SK-N-SH treated with all-trans-retinoic acid at 6 μM for 48 hours (cell line): Measurements from ENCODE around the gene C16orf46.

Source experiments
- ATAC-seq: fragments of 200-7000 bp; cut with Tn5 transposase; 3 replicates; pipeline ENCODE4 v1.9.1; 2020; ENCODE audit warnings: mild to moderate bottlenecking, moderate library complexity
- ARNTL ChIP-seq: fragments of 450-650 bp; formaldehyde crosslinking; IDR thresholded peaks from 2 replicates; pipeline ENCODE4 v1.5.0; 2020; ENCODE audit warnings: low read depth, mild to moderate bottlenecking, moderate library complexity, borderline replicate concordance
- BACH2 ChIP-seq: fragments of 250-450 bp; sonication (Bioruptor Pico); IDR thresholded peaks from 2 replicates; pipeline ENCODE4 v1.9.0; 2021; ENCODE audit warnings: mild to moderate bottlenecking, borderline replicate concordance
- CSDC2 ChIP-seq: fragments of 250-450 bp; sonication (Bioruptor Pico); IDR thresholded peaks from 2 replicates; pipeline ENCODE4 v1.5.0; 2020; ENCODE audit warnings: mild to moderate bottlenecking, moderate library complexity
- ESRRG ChIP-seq: fragments of 250-450 bp; sonication (Bioruptor Pico); IDR thresholded peaks from 2 replicates; pipeline ENCODE4 v1.6.1; 2021; ENCODE audit warnings: mild to moderate bottlenecking
- GLIS3 ChIP-seq: fragments of 250-450 bp; sonication (Bioruptor Pico); IDR thresholded peaks from 2 replicates; pipeline ENCODE4 v1.5.0; 2020; ENCODE audit warnings: mild to moderate bottlenecking, moderate library complexity
- ISL1 ChIP-seq: fragments of 250-450 bp; sonication (Bioruptor Pico); IDR thresholded peaks from 2 replicates; pipeline ENCODE4 v2.1.2; 2022; ENCODE audit warnings: mild to moderate bottlenecking, moderate library complexity
- OSR1 ChIP-seq: fragments of 250-450 bp; sonication (Bioruptor Pico); IDR thresholded peaks from 2 replicates; pipeline ENCODE4 v1.8.0; 2022; ENCODE audit warnings: moderate library complexity, mild to moderate bottlenecking, inconsistent platforms
- PPARA ChIP-seq: fragments of 250-450 bp; sonication (Bioruptor Pico); IDR thresholded peaks from 2 replicates; pipeline ENCODE4 v1.5.0; 2020; ENCODE audit warnings: mild to moderate bottlenecking, borderline replicate concordance
- RARB ChIP-seq: fragments of 250-450 bp; sonication (Bioruptor Pico); IDR thresholded peaks from 2 replicates; pipeline ENCODE4 v1.8.0; 2021; ENCODE audit warnings: mild to moderate bottlenecking, moderate library complexity
- SNAI2 ChIP-seq: fragments of 250-450 bp; sonication (Bioruptor Pico); IDR thresholded peaks from 2 replicates; pipeline ENCODE4 v1.5.0; 2020; ENCODE audit warnings: mild to moderate bottlenecking, moderate library complexity
- TCF4 ChIP-seq: fragments of 250-450 bp; sonication (Bioruptor Pico); IDR thresholded peaks from 2 replicates; pipeline ENCODE4 v1.8.0; 2021; ENCODE audit warnings: mild to moderate bottlenecking, moderate library complexity, borderline replicate concordance
- ZC3H10 ChIP-seq: fragments of 250-450 bp; sonication (Bioruptor Pico); IDR thresholded peaks from 2 replicates; pipeline ENCODE4 v1.5.1; 2021; ENCODE audit warnings: mild to moderate bottlenecking, moderate library complexity
- ZFP3 ChIP-seq: fragments of 250-450 bp; sonication (Bioruptor Pico); IDR thresholded peaks from 2 replicates; pipeline ENCODE4 v1.5.0; 2020; ENCODE audit warnings: mild to moderate bottlenecking, moderate library complexity
- ZFP30 ChIP-seq: fragments of 450-650 bp; formaldehyde crosslinking; IDR thresholded peaks from 2 replicates; pipeline ENCODE4 v1.5.0; 2022; ENCODE audit warnings: mild to moderate bottlenecking, moderate library complexity
- ZNF8 ChIP-seq: fragments of 450-650 bp; formaldehyde crosslinking; IDR thresholded peaks from 2 replicates; pipeline ENCODE4 v1.5.0; 2020; ENCODE audit warnings: mild to moderate bottlenecking, moderate library complexity
- TF ChIP-seq, protein P1 (sequence below): fragments of 250-450 bp; sonication (Bioruptor Pico); IDR thresholded peaks from 2 replicates; pipeline ENCODE4 v1.5.1; 2021; ENCODE audit warnings: mild to moderate bottlenecking, moderate library complexity
- TF ChIP-seq, protein P2 (sequence below): fragments of 250-450 bp; sonication (Bioruptor Pico); IDR thresholded peaks from 2 replicates; pipeline ENCODE4 v1.8.0; 2021; ENCODE audit warnings: low read depth, mild to moderate bottlenecking, moderate library complexity, borderline replicate concordance
- TF ChIP-seq, protein P3 (sequence below): fragments of 250-450 bp; sonication (Bioruptor Pico); IDR thresholded peaks from 2 replicates; pipeline ENCODE4 v1.8.0; 2020; ENCODE audit warnings: mild to moderate bottlenecking, moderate library complexity, borderline replicate concordance

The C16orf46 gene

DNA sequence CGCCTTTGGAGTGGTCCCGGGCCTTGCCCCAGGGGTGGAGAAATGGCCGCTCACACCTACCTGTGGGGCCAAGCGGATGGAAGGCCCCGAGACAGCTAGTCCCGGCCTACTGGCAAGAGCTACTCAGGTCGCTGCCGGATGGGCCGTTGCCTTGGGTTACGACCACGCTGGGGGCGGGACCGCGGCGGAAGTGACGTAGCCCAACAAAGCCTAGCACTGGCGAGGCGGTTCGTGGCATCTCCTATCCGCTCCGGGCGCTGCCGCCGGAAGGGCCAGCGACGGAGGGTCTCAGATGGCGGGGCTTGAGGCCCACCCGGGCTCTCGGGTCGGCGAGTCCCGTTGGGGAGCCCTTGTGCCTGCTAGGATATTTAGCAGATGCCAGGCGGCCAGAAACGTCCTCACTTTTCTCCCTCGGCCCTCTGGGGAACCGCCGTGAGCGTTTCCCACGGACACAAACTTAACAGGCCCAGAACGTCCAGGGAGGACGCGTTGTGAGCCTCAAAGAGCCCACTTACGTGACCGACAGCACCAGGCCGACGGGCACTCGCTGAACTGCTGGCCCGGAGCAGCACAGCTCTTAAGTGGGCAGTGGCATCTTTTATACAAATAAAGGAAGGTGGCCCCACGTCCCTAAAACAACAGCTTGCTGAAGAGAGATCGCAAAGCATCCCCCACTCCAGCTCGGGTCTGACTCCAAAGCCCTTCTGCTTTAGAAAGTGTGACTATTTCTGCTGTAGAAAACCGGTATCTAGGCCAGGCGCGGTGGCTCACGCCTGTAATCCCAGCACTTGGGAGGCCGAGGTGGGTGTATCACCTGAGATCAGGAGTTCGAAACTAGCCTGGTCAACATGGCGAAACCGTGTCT lies at the start of gene C16orf46:
Gene C16orf46, minus strand, starts transcription at position 163 of the 865 bp plus-strand sequence. CDS start 13,283 bp downstream, outside the sequence.
- peak; percentile 95 for ATAC-seq
- no peak for TF ChIP-seq OSR1 (CRISPR knock-in tag)
- no peak for TF ChIP-seq ZC3H10
- no peak for TF ChIP-seq RARB (CRISPR knock-in tag)
- 0 out of 2 replicates have a peak, but pooled peaks have one; percentile 39 for TF ChIP-seq ZFP3 (CRISPR knock-in tag)
- TF ChIP-seq SNAI2 (CRISPR knock-in tag), result 0 out of 2 replicates have a peak, but pooled peaks have one; percentile 7
- TF ChIP-seq, protein P1, sequence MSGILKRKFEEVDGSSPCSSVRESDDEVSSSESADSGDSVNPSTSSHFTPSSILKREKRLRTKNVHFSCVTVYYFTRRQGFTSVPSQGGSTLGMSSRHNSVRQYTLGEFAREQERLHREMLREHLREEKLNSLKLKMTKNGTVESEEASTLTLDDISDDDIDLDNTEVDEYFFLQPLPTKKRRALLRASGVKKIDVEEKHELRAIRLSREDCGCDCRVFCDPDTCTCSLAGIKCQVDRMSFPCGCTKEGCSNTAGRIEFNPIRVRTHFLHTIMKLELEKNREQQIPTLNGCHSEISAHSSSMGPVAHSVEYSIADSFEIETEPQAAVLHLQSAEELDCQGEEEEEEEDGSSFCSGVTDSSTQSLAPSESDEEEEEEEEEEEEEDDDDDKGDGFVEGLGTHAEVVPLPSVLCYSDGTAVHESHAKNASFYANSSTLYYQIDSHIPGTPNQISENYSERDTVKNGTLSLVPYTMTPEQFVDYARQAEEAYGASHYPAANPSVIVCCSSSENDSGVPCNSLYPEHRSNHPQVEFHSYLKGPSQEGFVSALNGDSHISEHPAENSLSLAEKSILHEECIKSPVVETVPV (CRISPR knock-in tag), result 0 out of 2 replicates have a peak, but pooled peaks have one; percentile 25

DNA sequence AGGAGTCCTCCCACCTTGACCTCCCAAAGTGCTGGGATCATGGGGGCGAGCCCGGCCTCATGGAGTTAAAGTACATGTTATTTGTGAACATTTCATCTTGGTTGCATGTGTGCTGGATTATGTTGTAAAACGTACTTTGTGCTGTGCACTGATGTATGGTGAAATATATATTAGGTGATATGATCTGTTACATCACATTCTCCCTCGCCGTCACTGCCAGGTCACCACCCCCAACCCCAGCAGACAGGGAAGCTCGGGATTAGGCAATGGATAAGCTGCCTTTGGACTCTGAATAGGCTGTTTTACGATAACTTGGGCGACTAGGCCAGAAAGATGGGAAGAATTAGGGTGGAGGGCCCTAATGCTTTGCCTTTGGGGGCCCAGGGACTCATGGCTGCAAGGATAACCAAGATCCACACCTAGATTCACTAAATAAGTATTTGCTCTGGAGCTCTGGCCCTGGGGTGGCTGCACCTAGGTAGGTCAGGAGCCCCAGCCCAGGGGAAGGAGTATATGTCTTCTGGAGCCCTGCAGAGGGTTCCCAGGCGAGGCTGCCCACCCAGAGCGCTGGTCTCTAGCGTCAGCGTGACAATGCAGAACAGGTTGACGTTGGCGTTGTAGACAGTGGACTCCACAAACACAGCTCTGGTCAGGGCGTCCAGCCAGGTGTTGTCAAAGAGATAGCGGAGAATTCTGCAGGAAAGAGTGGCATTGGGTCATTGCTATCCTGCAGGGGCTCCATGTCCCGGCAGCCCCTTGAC lies 46.2 kb upstream of the C16orf46 start:
- ATAC-seq, result no peak
- no peak for TF ChIP-seq ZFP3 (CRISPR knock-in tag)
- TF ChIP-seq RARB (CRISPR knock-in tag), result no peak
- no peak for TF ChIP-seq ZNF8
- TF ChIP-seq, protein P2, sequence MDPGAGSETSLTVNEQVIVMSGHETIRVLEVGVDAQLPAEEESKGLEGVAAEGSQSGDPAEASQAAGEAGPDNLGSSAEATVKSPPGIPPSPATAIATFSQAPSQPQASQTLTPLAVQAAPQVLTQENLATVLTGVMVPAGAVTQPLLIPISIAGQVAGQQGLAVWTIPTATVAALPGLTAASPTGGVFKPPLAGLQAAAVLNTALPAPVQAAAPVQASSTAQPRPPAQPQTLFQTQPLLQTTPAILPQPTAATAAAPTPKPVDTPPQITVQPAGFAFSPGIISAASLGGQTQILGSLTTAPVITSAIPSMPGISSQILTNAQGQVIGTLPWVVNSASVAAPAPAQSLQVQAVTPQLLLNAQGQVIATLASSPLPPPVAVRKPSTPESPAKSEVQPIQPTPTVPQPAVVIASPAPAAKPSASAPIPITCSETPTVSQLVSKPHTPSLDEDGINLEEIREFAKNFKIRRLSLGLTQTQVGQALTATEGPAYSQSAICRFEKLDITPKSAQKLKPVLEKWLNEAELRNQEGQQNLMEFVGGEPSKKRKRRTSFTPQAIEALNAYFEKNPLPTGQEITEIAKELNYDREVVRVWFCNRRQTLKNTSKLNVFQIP (CRISPR knock-in tag), result no peak
- TF ChIP-seq ARNTL (CRISPR knock-in tag), result no peak
- no peak for TF ChIP-seq ISL1 (CRISPR knock-in tag)
- no peak for TF ChIP-seq OSR1 (CRISPR knock-in tag)
- no peak for TF ChIP-seq ESRRG (CRISPR knock-in tag)
- TF ChIP-seq, protein P1 (CRISPR knock-in tag), result no peak
- no peak for TF ChIP-seq BACH2 (CRISPR knock-in tag)
- TF ChIP-seq GLIS3, result no peak
- TF ChIP-seq SNAI2 (CRISPR knock-in tag), result no peak
- TF ChIP-seq PPARA, result no peak
- TF ChIP-seq, protein P3, sequence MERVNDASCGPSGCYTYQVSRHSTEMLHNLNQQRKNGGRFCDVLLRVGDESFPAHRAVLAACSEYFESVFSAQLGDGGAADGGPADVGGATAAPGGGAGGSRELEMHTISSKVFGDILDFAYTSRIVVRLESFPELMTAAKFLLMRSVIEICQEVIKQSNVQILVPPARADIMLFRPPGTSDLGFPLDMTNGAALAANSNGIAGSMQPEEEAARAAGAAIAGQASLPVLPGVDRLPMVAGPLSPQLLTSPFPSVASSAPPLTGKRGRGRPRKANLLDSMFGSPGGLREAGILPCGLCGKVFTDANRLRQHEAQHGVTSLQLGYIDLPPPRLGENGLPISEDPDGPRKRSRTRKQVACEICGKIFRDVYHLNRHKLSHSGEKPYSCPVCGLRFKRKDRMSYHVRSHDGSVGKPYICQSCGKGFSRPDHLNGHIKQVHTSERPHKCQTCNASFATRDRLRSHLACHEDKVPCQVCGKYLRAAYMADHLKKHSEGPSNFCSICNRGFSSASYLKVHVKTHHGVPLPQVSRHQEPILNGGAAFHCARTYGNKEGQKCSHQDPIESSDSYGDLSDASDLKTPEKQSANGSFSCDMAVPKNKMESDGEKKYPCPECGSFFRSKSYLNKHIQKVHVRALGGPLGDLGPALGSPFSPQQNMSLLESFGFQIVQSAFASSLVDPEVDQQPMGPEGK (CRISPR knock-in tag), result no peak

DNA sequence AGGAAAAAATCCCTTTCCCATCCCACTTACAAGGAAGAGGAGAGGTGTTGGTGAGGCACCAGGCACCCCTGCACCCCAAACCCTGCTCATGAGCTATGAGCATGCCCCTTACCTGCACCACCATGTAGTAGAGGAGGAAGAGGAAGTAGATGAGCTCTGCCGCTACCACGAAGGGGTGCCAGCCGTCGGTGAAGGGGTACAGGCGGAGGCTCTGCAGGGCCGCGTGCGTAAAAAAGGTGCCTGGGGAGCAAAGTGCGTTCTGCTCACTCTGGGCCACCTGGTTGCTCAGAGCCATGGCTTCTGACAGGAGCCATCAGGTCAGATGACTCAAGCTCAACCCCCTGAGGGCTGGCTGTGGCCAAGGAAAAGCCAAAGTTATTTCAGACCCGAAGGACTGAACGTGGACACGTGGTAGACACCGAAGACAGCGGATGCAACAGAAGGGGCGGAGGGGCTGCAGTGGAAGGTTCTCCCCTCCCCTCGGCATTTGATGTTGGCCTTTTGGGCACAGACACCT lies 44.5 kb upstream of the C16orf46 start:
- no peak for TF ChIP-seq ZFP30 (CRISPR knock-in tag)
- no peak for TF ChIP-seq ARNTL (CRISPR knock-in tag)
- TF ChIP-seq TCF4 (CRISPR knock-in tag), result no peak
- TF ChIP-seq, all 23 proteins: peak for 0
- no peak for ATAC-seq

GRCh38 chr16:81117436-81117835 lies 40.4 kb upstream of the C16orf46 start:
- ATAC-seq, result no peak
- TF ChIP-seq ESRRG (CRISPR knock-in tag) (no peak), SNAI2 (CRISPR knock-in tag) (no peak), RARB (CRISPR knock-in tag) (no peak), PPARA (no peak), ZNF8 (no peak), ARNTL (CRISPR knock-in tag) (no peak), BACH2 (CRISPR knock-in tag) (no peak), ZFP30 (CRISPR knock-in tag) (no peak), GLIS3 (no peak), ISL1 (CRISPR knock-in tag) (no peak), ZC3H10 (no peak), CSDC2 (no peak)
- TF ChIP-seq, protein P2 (CRISPR knock-in tag), result no peak
- TF ChIP-seq, protein P1 (CRISPR knock-in tag), result no peak
